DOHH2 (cell line): ENCODE data around the gene PSMG1.

Experiments used
- H3F3A ChIP-seq: fragments of 200-600 bp; sonication (generic), shearing (Covaris generic); 2 replicates; pipeline ENCODE4 v1.6.0; 2016; ENCODE audit warnings: antibody characterized with exemption, mild to moderate bottlenecking; ENCODE audit not compliant: control insufficient read depth, insufficient read depth
- H3K27ac ChIP-seq: fragments of 200-600 bp; sonication (generic); 2 replicates; pipeline ENCODE4 v1.5.1; 2014; ENCODE audit warnings: low read depth, mild to moderate bottlenecking, low read length, moderate library complexity
- H3K27me3 ChIP-seq: fragments of 200-600 bp; sonication (generic); 2 replicates; pipeline ENCODE4 v1.6.1; 2014; ENCODE audit warnings: mild to moderate bottlenecking, low read length, mixed read lengths; ENCODE audit not compliant: control insufficient read depth
- H3K36me3 ChIP-seq: fragments of 200-600 bp; sonication (generic); 2 replicates; pipeline ENCODE4 v1.6.1; 2014; ENCODE audit warnings: mild to moderate bottlenecking, low read length, moderate library complexity, mixed read lengths; ENCODE audit not compliant: control insufficient read depth
- H3K4me1 ChIP-seq: fragments of 200-600 bp; sonication (generic); 2 replicates; pipeline ENCODE4 v1.6.1; 2014; ENCODE audit warnings: mild to moderate bottlenecking, low read length, mixed read lengths; ENCODE audit not compliant: control insufficient read depth
- H3K4me2 ChIP-seq: fragments of 200-600 bp; sonication (generic); 2 replicates; pipeline ENCODE4 v1.6.0; 2014; ENCODE audit warnings: mild to moderate bottlenecking, low read length, moderate library complexity
- H3K4me3 ChIP-seq: fragments of 200-600 bp; sonication (generic); 2 replicates; pipeline ENCODE4 v1.5.1; 2014; ENCODE audit warnings: mild to moderate bottlenecking, low read length, mixed read lengths
- H3K79me2 ChIP-seq: fragments of 200-600 bp; sonication (generic); 2 replicates; pipeline ENCODE4 v1.6.1; 2014; ENCODE audit warnings: mild to moderate bottlenecking, low read length, mixed read lengths; ENCODE audit not compliant: control insufficient read depth
- H3K9me2 ChIP-seq: fragments of 200-600 bp; sonication (generic); replicated peaks from 2 replicates; pipeline ENCODE4 v1.6.1; 2014; ENCODE audit warnings: mild to moderate bottlenecking, low read length, mixed read lengths; ENCODE audit not compliant: control insufficient read depth
- H3K9me3 ChIP-seq: fragments of 200-600 bp; sonication (generic); 2 replicates; pipeline ENCODE4 v1.6.1; 2014; ENCODE audit warnings: antibody characterized with exemption, low read length, mixed read lengths; ENCODE audit not compliant: control insufficient read depth, insufficient read depth
- H4K20me1 ChIP-seq: fragments of 200-600 bp; sonication (generic); 2 replicates; pipeline ENCODE4 v1.6.0; 2014; ENCODE audit warnings: low read depth, mild to moderate bottlenecking, antibody characterized with exemption, low read length, moderate library complexity; ENCODE audit not compliant: control insufficient read depth, insufficient read depth
- EZH2phosphoT487 ChIP-seq: fragments of 200-600 bp; sonication (generic); IDR thresholded peaks from 2 replicates; pipeline ENCODE4 v1.6.1; 2017; ENCODE audit warnings: borderline replicate concordance, mild to moderate bottlenecking, antibody characterized with exemption, low read length, moderate library complexity, mixed read lengths
- TF ChIP-seq, protein P1 (sequence below): fragments of 200-600 bp; sonication (generic); IDR thresholded peaks from one replicate; pipeline ENCODE4 v1.5.1; 2014; ENCODE audit warnings: antibody characterized with exemption, mild to moderate bottlenecking, low read depth, low read length; ENCODE audit not compliant: poor library complexity, severe bottlenecking

Gene PSMG1

DNA sequence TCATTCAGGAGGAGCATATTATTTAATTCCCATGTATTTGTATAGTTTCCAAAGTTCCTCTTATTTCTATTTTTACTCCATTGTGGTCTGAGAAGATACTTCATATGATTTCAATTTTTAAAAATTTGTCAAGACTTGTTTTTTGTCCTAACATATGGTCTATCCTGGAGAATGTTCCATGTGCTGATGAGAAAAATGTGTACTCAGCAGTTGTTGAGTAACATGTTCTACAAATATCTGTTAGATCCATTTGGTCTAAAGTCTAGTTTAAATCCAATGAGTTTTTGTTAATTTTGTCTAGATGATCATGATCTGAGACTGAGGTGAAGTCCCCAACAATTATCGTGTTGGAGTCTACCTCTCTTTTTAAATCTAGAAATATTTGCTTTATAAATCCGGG lies 14.5 kb downstream of the PSMG1 start:
- Histone ChIP-seq H3K9me3 (peaks cover 11% of the 10 kb centered on the region; the same call in 1 of the 2 replicates), H3K4me3 (no peak overlapping the region), H3K36me3 (peaks cover 27% of the 10 kb centered on the region), H3K27me3 (no peaks in the 10 kb centered on the region), H3K27ac (no peak overlapping the region), H3K9me2 (no peaks in the 10 kb centered on the region), H3K4me1 (no peaks in the 10 kb centered on the region), H4K20me1 (no peaks in the 10 kb centered on the region), H3F3A (no peaks in the 10 kb centered on the region), H3K4me2 (no peak overlapping the region), H3K79me2 (no peaks in the 10 kb centered on the region)
- TF ChIP-seq, protein P1, sequence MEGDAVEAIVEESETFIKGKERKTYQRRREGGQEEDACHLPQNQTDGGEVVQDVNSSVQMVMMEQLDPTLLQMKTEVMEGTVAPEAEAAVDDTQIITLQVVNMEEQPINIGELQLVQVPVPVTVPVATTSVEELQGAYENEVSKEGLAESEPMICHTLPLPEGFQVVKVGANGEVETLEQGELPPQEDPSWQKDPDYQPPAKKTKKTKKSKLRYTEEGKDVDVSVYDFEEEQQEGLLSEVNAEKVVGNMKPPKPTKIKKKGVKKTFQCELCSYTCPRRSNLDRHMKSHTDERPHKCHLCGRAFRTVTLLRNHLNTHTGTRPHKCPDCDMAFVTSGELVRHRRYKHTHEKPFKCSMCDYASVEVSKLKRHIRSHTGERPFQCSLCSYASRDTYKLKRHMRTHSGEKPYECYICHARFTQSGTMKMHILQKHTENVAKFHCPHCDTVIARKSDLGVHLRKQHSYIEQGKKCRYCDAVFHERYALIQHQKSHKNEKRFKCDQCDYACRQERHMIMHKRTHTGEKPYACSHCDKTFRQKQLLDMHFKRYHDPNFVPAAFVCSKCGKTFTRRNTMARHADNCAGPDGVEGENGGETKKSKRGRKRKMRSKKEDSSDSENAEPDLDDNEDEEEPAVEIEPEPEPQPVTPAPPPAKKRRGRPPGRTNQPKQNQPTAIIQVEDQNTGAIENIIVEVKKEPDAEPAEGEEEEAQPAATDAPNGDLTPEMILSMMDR = no peak
- no peak for TF ChIP-seq EZH2phosphoT487

DNA sequence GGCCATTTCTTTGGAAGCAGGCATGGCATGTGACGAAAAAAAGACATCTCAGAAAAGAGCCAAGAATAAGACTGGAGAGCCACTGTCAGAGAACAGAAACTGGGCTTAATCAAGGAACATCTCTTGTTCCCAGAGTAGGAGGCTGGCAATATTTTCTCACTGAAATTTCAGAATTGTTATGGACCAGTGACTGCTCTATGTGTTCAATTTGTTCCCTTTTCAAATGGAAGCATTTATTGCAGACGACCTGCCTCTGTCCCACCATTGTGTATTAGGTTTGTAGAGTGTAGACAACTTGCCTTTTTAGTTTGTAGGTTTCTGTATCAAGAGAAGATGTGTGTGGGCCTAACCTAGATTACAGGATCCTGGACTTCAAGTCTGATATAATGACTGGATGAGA lies 18.7 kb downstream of the PSMG1 start:
- Histone ChIP-seq H3F3A (no peaks in the 10 kb centered on the region), H3K9me2 (no peaks in the 10 kb centered on the region), H3K36me3 (no peaks in the 10 kb centered on the region), H3K9me3 (peaks cover 11% of the 10 kb centered on the region; the same call in 1 of the 2 replicates), H3K79me2 (no peaks in the 10 kb centered on the region), H3K27ac (no peak overlapping the region), H3K4me2 (no peak overlapping the region), H3K4me1 (no peaks in the 10 kb centered on the region), H3K4me3 (no peak overlapping the region), H3K27me3 (no peaks in the 10 kb centered on the region), H4K20me1 (no peaks in the 10 kb centered on the region)
- TF ChIP-seq EZH2phosphoT487 = no peak
- TF ChIP-seq, protein P1 = no peak

- H3K9me3 ChIP-seq = peaks cover 11% of the 10 kb centered on the region; the same call in 1 of the 2 replicates
- H3K27me3 ChIP-seq = no peaks in the 10 kb centered on the region
- H3K36me3 ChIP-seq = no peaks in the 10 kb centered on the region
- H3K9me2 ChIP-seq = no peaks in the 10 kb centered on the region
- TF ChIP-seq, protein P1 = no peak
- no peak for TF ChIP-seq EZH2phosphoT487
- no peaks in the 10 kb centered on the region for H3K79me2 ChIP-seq
- H4K20me1 ChIP-seq = no peaks in the 10 kb centered on the region
- H3K4me3 ChIP-seq = no peak overlapping the region
- no peaks in the 10 kb centered on the region for H3F3A ChIP-seq
- H3K27ac ChIP-seq = no peak overlapping the region
- no peak overlapping the region for H3K4me2 ChIP-seq
- H3K4me1 ChIP-seq = no peaks in the 10 kb centered on the region
Measured at GRCh38 chr21:39161064-39161463, 22.2 kb downstream of the PSMG1 start.
